Measurements from ENCODE around the gene PDE4B.
"Not testable (repeated sequence)": the region's sequence is repeated elsewhere in the genome, so short reads cannot be mapped to it uniquely, and the experiment has no call there.

The PDE4B gene

DNA sequence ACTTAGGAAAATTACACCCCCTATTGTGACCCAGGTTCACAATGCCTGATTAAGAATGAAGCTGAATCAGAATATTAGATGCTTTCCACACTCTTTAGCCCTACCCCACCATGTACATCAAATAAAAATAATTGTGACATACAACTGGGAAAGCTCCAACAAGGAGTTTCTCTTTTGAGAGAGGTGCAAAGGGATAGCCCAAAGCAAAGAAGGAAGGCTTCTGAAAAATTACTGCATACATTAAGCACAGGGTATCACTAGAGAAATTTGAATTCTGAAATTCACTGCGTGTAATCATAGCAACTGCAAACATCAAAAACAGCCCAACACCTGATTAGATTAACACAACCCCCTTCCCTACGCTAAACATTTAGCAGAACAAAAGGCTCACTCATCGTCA lies 34.1 kb downstream of the PDE4B start:
- peaks cover 54% of the 10 kb centered on the region for H3K27me3 Mint-ChIP-seq (ENCODE audit: low read depth)
- no peak overlapping the region for H3K4me3 Mint-ChIP-seq
- no peaks in the 10 kb centered on the region for H3K9me3 Mint-ChIP-seq
- H3K4me1 Mint-ChIP-seq (ENCODE audit: low read depth), result peaks cover 12% of the 10 kb centered on the region
- DNase-seq (ENCODE audit: low spot score), result no peak
- H3K27ac Mint-ChIP-seq, result no peak overlapping the region
- H3K36me3 Mint-ChIP-seq (ENCODE audit: low read depth), result no peaks in the 10 kb centered on the region

- no peaks in the 10 kb centered on the region for H3K9me3 Mint-ChIP-seq
- H3K27ac Mint-ChIP-seq, result no peak overlapping the region
- no peaks in the 10 kb centered on the region for H3K36me3 Mint-ChIP-seq (ENCODE audit: low read depth)
- DNase-seq (ENCODE audit: low spot score), result no peak
- H3K27me3 Mint-ChIP-seq (ENCODE audit: low read depth), result peaks cover 55% of the 10 kb centered on the region
- peaks cover 12% of the 10 kb centered on the region for H3K4me1 Mint-ChIP-seq (ENCODE audit: low read depth)
- no peak overlapping the region for H3K4me3 Mint-ChIP-seq
Measured at GRCh38 chr1:65827346-65827745, 34.7 kb downstream of the PDE4B start.

DNA sequence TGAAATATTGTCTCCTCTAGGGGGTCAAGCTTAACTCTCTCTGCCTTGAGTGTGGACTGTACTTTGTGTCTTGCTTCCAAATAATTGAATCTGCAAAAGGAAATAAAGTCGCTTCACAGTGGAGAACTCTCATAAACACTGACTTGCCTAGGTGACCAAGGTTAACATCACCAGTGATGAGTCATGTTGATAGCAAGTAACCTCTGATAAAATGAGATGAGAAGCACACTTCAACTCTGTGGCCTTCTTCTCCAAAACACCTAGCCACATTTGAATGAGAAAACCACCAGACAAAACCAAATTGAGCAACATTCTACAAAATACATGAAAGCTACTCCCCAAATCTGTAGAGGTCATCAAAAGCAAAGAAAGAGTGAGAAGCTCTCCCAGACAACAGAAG lies 37.6 kb downstream of the PDE4B start:
- peaks cover 46% of the 10 kb centered on the region for H3K27me3 Mint-ChIP-seq (ENCODE audit: low read depth)
- H3K4me1 Mint-ChIP-seq (ENCODE audit: low read depth), result peaks cover 14% of the 10 kb centered on the region
- peak overlapping the region; percentile 37 for H3K4me3 Mint-ChIP-seq
- no peaks in the 10 kb centered on the region for H3K9me3 Mint-ChIP-seq
- no peaks in the 10 kb centered on the region for H3K36me3 Mint-ChIP-seq (ENCODE audit: low read depth)
- peak; percentile 32 for DNase-seq (ENCODE audit: low spot score)
- H3K27ac Mint-ChIP-seq, result peak overlapping the region; percentile 51

GRCh38 chr1:65832296-65832695 lies 39.6 kb downstream of the PDE4B start:
- H3K4me3 Mint-ChIP-seq, result no peak overlapping the region
- no peak for DNase-seq (ENCODE audit: low spot score)
- H3K9me3 Mint-ChIP-seq, result no peaks in the 10 kb centered on the region
- H3K36me3 Mint-ChIP-seq (ENCODE audit: low read depth), result no peaks in the 10 kb centered on the region
- H3K4me1 Mint-ChIP-seq (ENCODE audit: low read depth), result peaks cover 14% of the 10 kb centered on the region
- no peak overlapping the region for H3K27ac Mint-ChIP-seq
- peaks cover 35% of the 10 kb centered on the region for H3K27me3 Mint-ChIP-seq (ENCODE audit: low read depth)

DNA sequence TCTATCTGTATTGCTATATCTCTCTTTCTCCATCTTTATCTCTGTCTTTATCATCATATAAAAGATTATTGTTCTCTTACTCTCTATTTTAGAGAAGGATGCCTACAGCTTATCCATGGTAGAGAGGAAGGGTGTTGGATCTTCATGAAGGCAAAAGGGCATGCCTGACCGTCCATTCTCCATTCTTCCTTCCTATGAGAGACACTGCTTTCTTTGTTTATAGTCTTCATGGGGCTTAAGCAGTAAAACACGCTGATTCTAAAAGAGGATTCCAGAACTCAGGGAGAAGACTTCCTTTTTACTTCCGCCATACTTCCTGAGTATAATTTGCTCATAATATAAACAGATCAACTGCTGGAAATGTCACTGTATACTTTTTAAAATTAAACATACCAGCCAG lies 44.0 kb downstream of the PDE4B start:
- H3K9me3 Mint-ChIP-seq, result no peaks in the 10 kb centered on the region
- DNase-seq (ENCODE audit: low spot score), result no peak
- no peak overlapping the region for H3K4me3 Mint-ChIP-seq
- no peaks in the 10 kb centered on the region for H3K36me3 Mint-ChIP-seq (ENCODE audit: low read depth)
- no peak overlapping the region for H3K27ac Mint-ChIP-seq
- H3K27me3 Mint-ChIP-seq (ENCODE audit: low read depth), result peaks cover 18% of the 10 kb centered on the region
- H3K4me1 Mint-ChIP-seq (ENCODE audit: low read depth), result peaks cover 1% of the 10 kb centered on the region

DNA sequence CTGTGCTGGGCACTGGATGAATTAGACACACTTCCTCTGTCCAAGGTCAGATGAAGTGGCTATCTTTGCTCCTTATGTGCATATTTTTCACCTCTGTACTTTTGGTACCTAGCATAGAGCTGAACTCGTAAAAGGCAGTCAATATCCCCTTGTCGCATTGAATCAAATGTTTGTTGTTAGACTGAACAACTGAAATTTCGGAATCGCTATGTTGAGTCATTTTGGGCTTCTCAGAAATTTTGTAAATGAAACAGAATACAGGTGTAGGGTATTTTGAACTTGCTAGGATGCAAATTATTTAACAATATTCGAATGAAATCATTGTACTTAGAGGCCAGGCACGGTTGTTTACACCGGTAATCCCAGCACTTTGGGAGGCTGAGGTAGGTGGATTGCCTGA lies 48.0 kb downstream of the PDE4B start:
- no peak overlapping the region for H3K27ac Mint-ChIP-seq
- H3K9me3 Mint-ChIP-seq, result no peaks in the 10 kb centered on the region
- no peak for DNase-seq (ENCODE audit: low spot score)
- peaks cover 12% of the 10 kb centered on the region for H3K27me3 Mint-ChIP-seq (ENCODE audit: low read depth)
- H3K4me1 Mint-ChIP-seq (ENCODE audit: low read depth), result no peaks in the 10 kb centered on the region
- no peaks in the 10 kb centered on the region for H3K36me3 Mint-ChIP-seq (ENCODE audit: low read depth)
- H3K4me3 Mint-ChIP-seq, result no peak overlapping the region

GRCh38 chr1:65844296-65844695 lies 51.6 kb downstream of the PDE4B start:
- DNase-seq (ENCODE audit: low spot score), result no peak
- Mint-ChIP-seq H3K9me3 (no peaks in the 10 kb centered on the region), H3K4me1 (ENCODE audit: low read depth) (no peaks in the 10 kb centered on the region), H3K4me3 (no peak overlapping the region), H3K27ac (no peak overlapping the region), H3K27me3 (ENCODE audit: low read depth) (peaks cover 20% of the 10 kb centered on the region), H3K36me3 (ENCODE audit: low read depth) (no peaks in the 10 kb centered on the region)

DNA sequence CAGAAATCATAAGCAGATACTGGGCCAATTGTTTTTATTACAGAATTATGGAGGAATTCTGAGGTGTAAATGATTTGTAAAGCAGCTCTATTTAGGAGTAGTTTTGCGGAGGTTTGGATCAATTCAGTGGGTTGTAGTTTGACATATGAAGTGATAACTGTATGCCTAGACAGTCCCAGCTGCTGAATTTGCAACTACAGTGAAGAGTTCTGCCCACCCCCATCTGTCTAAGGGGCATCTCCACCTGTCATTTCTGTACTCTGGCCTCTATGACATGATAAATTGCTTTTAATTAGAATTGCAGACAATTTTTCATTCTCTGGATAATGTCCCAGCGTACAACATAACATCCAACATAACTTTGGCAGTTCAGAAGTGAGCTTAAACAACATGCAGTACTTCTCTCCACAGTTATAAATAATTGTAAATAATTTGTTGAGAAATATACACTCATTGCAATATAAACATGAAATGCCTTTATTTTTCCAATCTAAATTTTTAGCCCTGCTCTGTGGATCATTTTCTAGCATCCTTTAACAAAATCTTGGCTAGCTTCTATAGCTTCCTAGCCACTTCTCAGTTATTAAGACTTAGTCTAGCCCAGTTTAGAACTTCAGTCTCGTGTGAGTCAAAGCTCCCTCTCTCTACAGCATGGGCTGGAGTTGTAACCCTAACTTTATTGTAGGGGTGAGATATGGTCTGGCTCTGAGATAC lies 52.3 kb downstream of the PDE4B start:
- no peak overlapping the region for H3K27ac Mint-ChIP-seq
- peaks cover 4% of the 10 kb centered on the region for H3K9me3 Mint-ChIP-seq
- H3K4me1 Mint-ChIP-seq (ENCODE audit: low read depth), result no peaks in the 10 kb centered on the region
- no peak overlapping the region for H3K4me3 Mint-ChIP-seq
- peaks cover 23% of the 10 kb centered on the region for H3K27me3 Mint-ChIP-seq (ENCODE audit: low read depth)
- DNase-seq (ENCODE audit: low spot score), result no peak
- H3K36me3 Mint-ChIP-seq (ENCODE audit: low read depth), result no peaks in the 10 kb centered on the region

DNA sequence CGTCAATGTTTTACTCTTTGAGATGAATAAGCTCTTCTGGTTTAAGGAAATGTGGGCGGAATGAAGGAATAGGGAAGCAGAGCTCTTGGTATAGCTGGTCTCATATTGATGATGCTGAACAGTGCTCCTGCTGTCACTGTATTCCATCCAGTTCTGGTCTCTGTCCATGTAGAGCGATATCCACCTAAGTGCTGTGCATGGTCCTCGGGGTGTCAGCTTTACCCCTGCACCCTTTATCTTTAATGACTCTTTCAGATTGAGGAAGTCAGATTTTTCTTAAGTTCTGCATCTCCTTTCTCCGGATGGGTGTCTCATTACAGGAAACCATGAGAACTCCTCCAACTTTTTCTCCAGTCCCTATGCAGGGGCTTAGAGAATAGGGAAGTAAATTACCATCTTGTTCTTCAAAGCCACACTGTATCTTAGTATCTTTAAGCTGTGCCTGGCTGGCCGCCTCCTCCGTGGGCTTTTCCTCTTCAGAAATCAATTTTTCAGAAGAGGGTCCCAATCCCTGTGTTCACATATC lies 52.9 kb downstream of the PDE4B start:
- Mint-ChIP-seq H3K27ac (no peak overlapping the region), H3K4me3 (no peak overlapping the region), H3K27me3 (ENCODE audit: low read depth) (peaks cover 23% of the 10 kb centered on the region), H3K4me1 (ENCODE audit: low read depth) (no peaks in the 10 kb centered on the region), H3K9me3 (peaks cover 4% of the 10 kb centered on the region), H3K36me3 (ENCODE audit: low read depth) (no peaks in the 10 kb centered on the region)
- DNase-seq (ENCODE audit: low spot score), result no peak

DNA sequence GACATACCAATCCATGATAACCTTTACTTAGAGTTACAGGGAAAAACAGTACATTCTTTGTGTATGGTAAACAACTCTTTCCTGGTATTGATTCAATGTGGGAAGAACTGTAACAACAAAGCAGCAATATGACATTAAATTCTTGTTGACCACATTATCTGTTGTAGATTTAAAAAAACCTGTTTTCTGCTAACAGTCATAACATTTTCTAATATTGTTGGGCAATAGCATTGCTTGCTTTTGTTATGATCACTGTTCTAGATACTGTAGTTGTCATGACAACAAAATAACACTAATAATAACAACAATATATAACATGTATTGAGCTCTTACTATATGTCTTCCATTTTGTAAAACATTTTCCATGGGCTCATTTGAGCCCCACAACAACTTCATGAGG lies 54.2 kb downstream of the PDE4B start:
- Mint-ChIP-seq H3K4me3 (no peak overlapping the region), H3K36me3 (ENCODE audit: low read depth) (no peaks in the 10 kb centered on the region), H3K9me3 (peaks cover 6% of the 10 kb centered on the region), H3K4me1 (ENCODE audit: low read depth) (no peaks in the 10 kb centered on the region), H3K27ac (no peak overlapping the region), H3K27me3 (ENCODE audit: low read depth) (peaks cover 23% of the 10 kb centered on the region)
- no peak for DNase-seq (ENCODE audit: low spot score)

DNA sequence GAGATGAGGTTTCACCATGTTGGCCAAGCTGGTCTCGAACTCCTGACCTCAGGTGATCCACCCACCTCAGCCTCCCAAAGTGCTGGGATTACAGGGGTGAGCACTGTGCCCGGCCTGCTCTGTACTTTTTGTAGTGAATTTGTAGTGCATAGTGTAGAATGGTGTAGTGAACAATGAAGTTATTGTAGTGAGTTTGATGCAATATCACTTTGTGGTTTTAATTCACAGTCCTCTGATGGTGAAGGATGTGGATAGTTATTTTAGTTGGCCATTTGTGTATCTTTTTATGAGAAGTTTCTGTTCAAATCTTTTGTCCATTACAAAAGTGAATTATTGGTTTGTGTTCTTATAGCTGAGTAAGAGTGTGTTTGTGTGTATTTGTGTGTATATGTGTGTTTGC lies 57.6 kb downstream of the PDE4B start:
- Mint-ChIP-seq H3K27ac (no peak overlapping the region), H3K27me3 (ENCODE audit: low read depth) (peaks cover 23% of the 10 kb centered on the region), H3K36me3 (ENCODE audit: low read depth) (no peaks in the 10 kb centered on the region), H3K9me3 (peaks cover 9% of the 10 kb centered on the region), H3K4me1 (ENCODE audit: low read depth) (no peaks in the 10 kb centered on the region), H3K4me3 (no peak overlapping the region)
- no peak for DNase-seq (ENCODE audit: low spot score)

DNA sequence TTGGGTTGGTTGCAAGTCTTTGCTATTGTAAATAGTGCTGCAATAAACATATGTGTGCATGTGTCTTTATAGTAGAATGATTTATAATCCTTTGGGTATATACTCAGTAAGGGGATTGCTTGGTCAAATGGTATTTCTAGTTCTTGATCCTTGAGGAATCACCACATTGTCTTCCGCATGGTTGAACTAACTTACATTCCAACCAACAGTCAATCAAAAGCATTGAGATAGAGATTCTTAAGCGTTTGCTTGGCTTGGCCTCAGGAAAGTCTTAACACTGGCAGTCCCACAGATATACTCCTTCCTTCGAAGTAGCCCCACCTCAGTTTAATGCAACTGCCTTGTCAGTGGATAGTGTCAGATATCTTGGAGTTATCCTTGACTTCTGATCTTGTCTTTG lies 63.9 kb downstream of the PDE4B start:
- H3K4me1 Mint-ChIP-seq (ENCODE audit: low read depth); DNase-seq (ENCODE audit: low spot score); H3K36me3 Mint-ChIP-seq (ENCODE audit: low read depth); H3K27me3 Mint-ChIP-seq (ENCODE audit: low read depth); H3K4me3 Mint-ChIP-seq; H3K27ac Mint-ChIP-seq: not testable (repeated sequence)
- H3K9me3 Mint-ChIP-seq, result peaks cover 11% of the 10 kb centered on the region

DNA sequence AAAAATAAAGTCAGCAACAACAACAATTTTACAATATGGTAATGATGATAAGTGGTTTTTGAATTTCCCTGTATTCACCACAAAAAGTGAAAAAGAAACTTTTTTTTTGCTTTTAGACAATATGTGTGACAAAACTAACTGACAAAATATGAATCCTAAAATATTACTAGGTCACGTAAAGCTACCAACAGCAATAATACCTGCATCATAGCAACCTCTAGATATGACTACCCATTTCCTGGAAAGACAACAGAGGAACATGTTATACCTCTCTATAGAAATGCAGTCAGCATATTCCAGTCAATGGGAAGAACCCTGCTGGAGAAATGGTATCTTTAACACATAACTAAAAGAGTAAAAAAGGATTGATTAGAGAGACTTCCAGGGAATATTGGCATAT lies 73.7 kb downstream of the PDE4B start:
- Mint-ChIP-seq H3K27ac (peak overlapping the region; percentile 15), H3K36me3 (ENCODE audit: low read depth) (peaks cover 3% of the 10 kb centered on the region), H3K4me1 (ENCODE audit: low read depth) (peaks cover 11% of the 10 kb centered on the region), H3K4me3 (no peak overlapping the region), H3K9me3 (peaks cover 19% of the 10 kb centered on the region), H3K27me3 (ENCODE audit: low read depth) (peaks cover 12% of the 10 kb centered on the region)
- DNase-seq (ENCODE audit: low spot score), result no peak

DNA sequence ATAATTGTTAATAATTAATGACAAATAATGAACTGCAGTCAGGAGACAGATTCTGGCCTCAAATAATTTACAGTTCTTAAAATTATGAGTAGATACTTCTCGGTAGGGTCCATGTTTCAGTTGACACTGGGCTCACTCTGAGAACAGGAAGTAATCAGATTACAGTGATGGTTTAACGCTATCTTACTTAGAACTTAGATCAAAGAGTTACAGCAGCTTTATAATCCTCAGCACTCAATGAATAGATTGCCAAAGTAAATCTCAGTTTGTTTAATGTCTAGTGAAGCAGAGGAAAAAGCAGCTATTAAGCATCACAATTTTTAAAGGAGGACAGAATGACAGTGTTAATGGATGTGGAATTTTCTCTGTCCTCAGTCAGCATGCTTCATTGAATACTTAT lies 79.6 kb downstream of the PDE4B start:
- Mint-ChIP-seq H3K27ac (no peak overlapping the region), H3K4me3 (no peak overlapping the region), H3K4me1 (ENCODE audit: low read depth) (peaks cover 9% of the 10 kb centered on the region), H3K9me3 (no peaks in the 10 kb centered on the region), H3K27me3 (ENCODE audit: low read depth) (peaks cover 8% of the 10 kb centered on the region), H3K36me3 (ENCODE audit: low read depth) (no peaks in the 10 kb centered on the region)
- no peak for DNase-seq (ENCODE audit: low spot score)

DNA sequence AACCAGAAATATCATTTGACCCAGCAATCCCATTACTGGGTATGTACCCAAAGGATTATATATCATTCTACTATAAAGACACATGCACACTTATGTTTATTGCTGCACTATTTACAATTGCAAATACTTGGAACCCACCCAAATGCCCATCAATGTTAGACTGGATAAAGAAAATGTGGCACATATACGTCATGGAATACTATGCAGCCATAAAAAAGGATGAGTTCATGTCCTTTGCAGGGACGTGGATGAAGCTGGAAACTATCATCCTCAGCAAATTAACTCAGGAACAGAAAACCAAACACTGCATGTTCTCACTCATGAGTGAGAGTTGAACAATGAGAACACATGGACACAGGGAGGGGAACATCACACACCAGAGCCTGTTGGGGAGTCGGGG lies 85.6 kb downstream of the PDE4B start:
- not testable (repeated sequence) for H3K4me1 Mint-ChIP-seq (ENCODE audit: low read depth); H3K27me3 Mint-ChIP-seq (ENCODE audit: low read depth); DNase-seq (ENCODE audit: low spot score); H3K9me3 Mint-ChIP-seq; H3K36me3 Mint-ChIP-seq (ENCODE audit: low read depth); H3K4me3 Mint-ChIP-seq; H3K27ac Mint-ChIP-seq

All from T-helper 2 cell treated with Interferon-gamma antibody and Interleukin-4, amounts not matched to agents 5 μg/mL and 100 μg/mL, for 36 hours (primary cell).